ENCODE measurements around the gene GPM6B. TPM values are rescaled to one million over a fixed set of nuclear protein-coding genes. Genes with fewer than 3 reads are reported as not detected.

GPM6B gene
- total and polyA plus RNA-seq, 11 donors: 2.0 to 13.7 (median 3.8) TPM

DNA sequence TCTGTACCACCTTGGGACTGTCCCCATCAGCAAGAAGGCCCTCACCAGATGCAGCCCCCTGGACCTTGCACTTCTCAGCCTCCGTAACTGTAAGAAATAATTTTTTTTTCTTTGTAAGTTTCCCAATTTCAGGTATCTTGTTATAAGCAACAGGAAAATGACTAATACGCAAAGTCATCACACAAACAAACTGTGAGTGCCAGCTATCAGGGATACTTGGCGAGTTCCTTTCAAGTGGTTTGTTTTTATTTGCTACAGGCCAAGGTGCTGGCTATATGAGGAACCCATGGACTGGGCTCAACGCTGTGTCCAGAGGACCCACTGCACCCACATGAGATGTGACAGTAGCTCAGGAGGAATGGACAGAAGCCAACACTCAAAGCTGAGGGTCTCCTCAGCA lies 11.5 kb upstream of the GPM6B start:
- intact Hi-C loops (cut with DNase I): no loop called here
- peaks cover 0 to 17% (median 0%) of the 10 kb centered on the region in 9 donors for H3K27me3 ChIP-seq
- no peak for TF ChIP-seq POLR2A (IDR thresholded peaks at IDR 0.05)
- TF ChIP-seq, protein P1, sequence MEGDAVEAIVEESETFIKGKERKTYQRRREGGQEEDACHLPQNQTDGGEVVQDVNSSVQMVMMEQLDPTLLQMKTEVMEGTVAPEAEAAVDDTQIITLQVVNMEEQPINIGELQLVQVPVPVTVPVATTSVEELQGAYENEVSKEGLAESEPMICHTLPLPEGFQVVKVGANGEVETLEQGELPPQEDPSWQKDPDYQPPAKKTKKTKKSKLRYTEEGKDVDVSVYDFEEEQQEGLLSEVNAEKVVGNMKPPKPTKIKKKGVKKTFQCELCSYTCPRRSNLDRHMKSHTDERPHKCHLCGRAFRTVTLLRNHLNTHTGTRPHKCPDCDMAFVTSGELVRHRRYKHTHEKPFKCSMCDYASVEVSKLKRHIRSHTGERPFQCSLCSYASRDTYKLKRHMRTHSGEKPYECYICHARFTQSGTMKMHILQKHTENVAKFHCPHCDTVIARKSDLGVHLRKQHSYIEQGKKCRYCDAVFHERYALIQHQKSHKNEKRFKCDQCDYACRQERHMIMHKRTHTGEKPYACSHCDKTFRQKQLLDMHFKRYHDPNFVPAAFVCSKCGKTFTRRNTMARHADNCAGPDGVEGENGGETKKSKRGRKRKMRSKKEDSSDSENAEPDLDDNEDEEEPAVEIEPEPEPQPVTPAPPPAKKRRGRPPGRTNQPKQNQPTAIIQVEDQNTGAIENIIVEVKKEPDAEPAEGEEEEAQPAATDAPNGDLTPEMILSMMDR (IDR thresholded peaks at IDR 0.05): no peak
- H3K9me3 ChIP-seq: no peaks in the 10 kb centered on the region
- no peaks in the 10 kb centered on the region for H3K4me1 ChIP-seq
- DNase-seq: no peak
- 82 to 94% (median 89%) methylated on average over 4 of the region's 4 CpGs for WGBS, 4 donors
- H3K36me3 ChIP-seq: no peaks in the 10 kb centered on the region
- no peak overlapping the region for H3K4me3 ChIP-seq
- no peak for ATAC-seq
- H3K27ac ChIP-seq: no peak overlapping the region

DNA sequence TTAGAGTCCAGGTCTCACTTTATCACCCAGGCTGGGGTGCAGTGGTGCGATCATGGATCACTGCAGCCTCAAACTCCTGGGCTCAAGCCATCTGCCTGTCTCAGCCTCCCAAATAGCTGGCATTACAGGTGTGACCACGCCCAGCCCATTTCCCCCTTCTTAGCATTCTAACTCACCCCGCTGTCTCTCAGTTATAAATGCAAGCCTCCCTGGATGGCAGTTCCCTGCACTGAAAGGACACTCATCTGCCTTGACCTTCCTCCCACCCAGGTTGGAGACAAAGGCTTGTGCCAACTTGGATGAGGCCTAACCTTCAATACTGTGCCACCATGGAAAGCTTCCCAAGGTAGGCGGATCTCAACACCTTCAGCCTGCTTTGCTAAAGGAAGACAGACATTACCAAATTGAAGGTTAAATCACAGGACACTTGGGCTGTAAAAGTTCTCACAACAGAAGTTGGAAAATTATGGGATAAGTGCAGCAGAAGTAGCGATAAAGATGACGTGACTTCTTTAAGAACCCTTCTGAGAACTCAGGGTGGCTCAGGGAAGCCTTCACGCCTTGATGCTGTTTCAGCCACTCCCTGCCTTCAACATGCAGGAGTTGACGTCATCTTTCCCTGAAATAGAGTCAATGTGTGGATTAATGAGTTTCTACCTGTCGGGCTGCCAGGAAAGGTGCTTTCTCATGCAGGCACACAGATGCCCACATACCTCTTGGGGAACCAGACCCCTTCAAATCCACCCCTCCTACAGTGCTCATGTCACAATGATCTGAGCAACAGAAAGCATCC lies 10.6 kb upstream of the GPM6B start:
- Histone ChIP-seq H3K9me3 (no peaks in the 10 kb centered on the region), H3K4me1 (no peaks in the 10 kb centered on the region), H3K27me3 (peaks cover 0 to 15% (median 0%) of the 10 kb centered on the region in 9 donors), H3K27ac (no peak overlapping the region), H3K4me3 (no peak overlapping the region), H3K36me3 (no peaks in the 10 kb centered on the region)
- ATAC-seq (no peak), DNase-seq (no peak)
- intact Hi-C loops (cut with DNase I): no loop called here
- WGBS, 4 donors: 90 to 95% (median 93%) methylated on average over 9 of the region's 9 CpGs
- TF ChIP-seq, protein P1 (IDR thresholded peaks at IDR 0.05): no peak
- TF ChIP-seq POLR2A (IDR thresholded peaks at IDR 0.05): no peak

DNA sequence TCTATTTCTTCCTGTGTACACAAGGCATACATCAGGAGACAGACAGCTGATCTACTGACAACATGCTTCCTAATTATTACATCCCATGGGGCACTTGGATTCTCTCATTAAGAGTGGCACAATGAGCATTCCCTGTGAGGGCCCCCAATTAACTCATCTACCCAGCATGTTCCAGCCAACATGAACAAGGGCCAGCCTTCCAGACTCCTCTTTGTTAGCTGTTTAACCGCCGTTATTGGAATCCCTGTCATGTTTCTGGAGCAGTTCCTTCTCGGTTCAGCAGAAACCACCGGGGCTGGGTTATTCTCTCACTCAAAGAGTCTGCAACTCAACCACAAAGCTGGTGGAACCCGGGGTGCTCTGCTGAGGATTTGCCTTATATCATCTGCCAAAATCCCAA lies 9.9 kb upstream of the GPM6B start:
- H3K9me3 ChIP-seq: no peaks in the 10 kb centered on the region
- TF ChIP-seq POLR2A (IDR thresholded peaks at IDR 0.05): no peak
- TF ChIP-seq, protein P1 (IDR thresholded peaks at IDR 0.05): no peak
- DNase-seq (no peak), ATAC-seq (no peak)
- H3K4me3 ChIP-seq: no peak overlapping the region
- H3K27ac ChIP-seq: no peak overlapping the region
- no peaks in the 10 kb centered on the region for H3K36me3 ChIP-seq
- no peaks in the 10 kb centered on the region for H3K4me1 ChIP-seq
- peaks cover 0 to 15% (median 0%) of the 10 kb centered on the region in 9 donors for H3K27me3 ChIP-seq
- WGBS, 4 donors: 80 to 91% (median 83%) methylated on average over 5 of the region's 5 CpGs
- intact Hi-C loops (cut with DNase I): no loop called here

DNA sequence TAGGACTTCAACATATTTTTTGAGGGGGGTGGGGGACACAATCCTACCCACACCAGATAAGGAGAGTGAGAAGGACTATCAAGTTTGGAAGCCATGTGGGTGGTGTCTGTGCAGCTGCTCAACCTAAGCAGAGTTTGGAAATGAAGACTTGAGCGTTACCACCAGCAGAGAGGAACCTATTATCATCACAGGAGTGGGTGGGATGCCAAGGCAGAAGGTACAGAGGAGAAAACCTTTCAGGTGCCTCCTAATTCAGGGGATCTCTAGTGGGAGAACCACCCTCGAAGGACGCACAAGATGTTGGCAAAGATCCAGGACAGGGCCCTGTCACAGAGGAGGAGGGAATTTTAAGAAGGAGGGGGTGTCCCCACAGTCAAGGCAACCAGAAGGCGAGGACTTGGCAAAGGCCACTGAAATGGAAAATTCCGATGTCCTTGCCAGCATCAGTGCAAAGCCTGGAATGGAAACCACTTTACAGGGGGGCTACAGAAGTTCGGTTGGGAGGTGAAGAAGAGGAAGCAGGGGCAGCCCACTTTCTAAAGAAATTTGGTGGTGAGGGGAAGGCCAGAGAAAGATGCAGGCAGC lies 8.4 kb upstream of the GPM6B start:
- TF ChIP-seq POLR2A (IDR thresholded peaks at IDR 0.05): no peak
- TF ChIP-seq, protein P1 (IDR thresholded peaks at IDR 0.05): no peak
- ATAC-seq: no peak

More for the DNA sequence above, 8.4 kb upstream of the GPM6B start:
- no peaks in the 10 kb centered on the region for H3K36me3 ChIP-seq
- 26 to 61% (median 38%) methylated on average over 6 of the region's 6 CpGs for WGBS, 4 donors
- peak in 1 of 5 donors; percentile 7 for DNase-seq
- H3K9me3 ChIP-seq: no peaks in the 10 kb centered on the region
- no peak overlapping the region for H3K4me3 ChIP-seq
- no peaks in the 10 kb centered on the region for H3K4me1 ChIP-seq
- no peak overlapping the region for H3K27ac ChIP-seq
- intact Hi-C loops (cut with DNase I): no loop called here
- peaks cover 0 to 11% (median 0%) of the 10 kb centered on the region in 9 donors for H3K27me3 ChIP-seq

All from heart left ventricle (tissue), 16 donors.